ENCODE measurements around the gene PRICKLE1.

Gene PRICKLE1

GRCh38 chr12:42495244-42495643 lies 94.3 kb downstream of the PRICKLE1 start:
- Histone ChIP-seq H3K4me3 (ENCODE audit: low read depth in 1 of 2, low read length in 1 of 2) (no peak overlapping the region), H3K9me3 (no peaks in the 10 kb centered on the region), H3K27ac (no peak overlapping the region), H3K4me1 (ENCODE audit: control insufficient read depth in 1 of 2, insufficient read depth in 1 of 2, low read depth in 1 of 2, low read length in 1 of 2) (no peaks in the 10 kb centered on the region), H3K36me3 (no peaks in the 10 kb centered on the region), H3K27me3 (no peaks in the 10 kb centered on the region)
- no peak for TF ChIP-seq CTCF (IDR thresholded peaks at IDR 0.05)

- no peaks in the 10 kb centered on the region for H3K36me3 ChIP-seq
- TF ChIP-seq CTCF (IDR thresholded peaks at IDR 0.05): no peak
- H3K27me3 ChIP-seq: peaks cover 13% of the 10 kb centered on the region
- no peak overlapping the region for H3K4me3 ChIP-seq (ENCODE audit: low read depth in 1 of 2, low read length in 1 of 2)
- H3K4me1 ChIP-seq (ENCODE audit: control insufficient read depth in 1 of 2, insufficient read depth in 1 of 2, low read depth in 1 of 2, low read length in 1 of 2): no peaks in the 10 kb centered on the region
- no peaks in the 10 kb centered on the region for H3K9me3 ChIP-seq
- no peak overlapping the region for H3K27ac ChIP-seq
Measured at GRCh38 chr12:42492267-42492666, 97.3 kb downstream of the PRICKLE1 start.

- Histone ChIP-seq H3K36me3 (no peaks in the 10 kb centered on the region), H3K4me1 (ENCODE audit: control insufficient read depth in 1 of 2, insufficient read depth in 1 of 2, low read depth in 1 of 2, low read length in 1 of 2) (no peaks in the 10 kb centered on the region), H3K27me3 (peaks cover 32% of the 10 kb centered on the region), H3K9me3 (no peaks in the 10 kb centered on the region), H3K4me3 (ENCODE audit: low read depth in 1 of 2, low read length in 1 of 2) (no peak overlapping the region), H3K27ac (no peak overlapping the region)
- no peak for TF ChIP-seq CTCF (IDR thresholded peaks at IDR 0.05)
Measured at GRCh38 chr12:42490261-42490842, 99.2 kb downstream of the PRICKLE1 start.

GRCh38 chr12:42486407-42486806 lies 103.1 kb downstream of the PRICKLE1 start:
- no peak overlapping the region for H3K27ac ChIP-seq
- H3K9me3 ChIP-seq: no peaks in the 10 kb centered on the region
- no peak for TF ChIP-seq CTCF (IDR thresholded peaks at IDR 0.05)
- no peaks in the 10 kb centered on the region for H3K36me3 ChIP-seq
- peaks cover 72% of the 10 kb centered on the region for H3K27me3 ChIP-seq
- peaks cover 15 to 18% of the 10 kb centered on the region in 2 experiments for H3K4me1 ChIP-seq (ENCODE audit: control insufficient read depth in 1 of 2, insufficient read depth in 1 of 2, low read depth in 1 of 2, low read length in 1 of 2)
- H3K4me3 ChIP-seq (ENCODE audit: low read depth in 1 of 2, low read length in 1 of 2): no peak overlapping the region

- no peak for TF ChIP-seq CTCF (IDR thresholded peaks at IDR 0.05)
- Histone ChIP-seq H3K4me3 (ENCODE audit: low read depth in 1 of 2, low read length in 1 of 2) (no peak overlapping the region), H3K27ac (no peak overlapping the region), H3K4me1 (ENCODE audit: control insufficient read depth in 1 of 2, insufficient read depth in 1 of 2, low read depth in 1 of 2, low read length in 1 of 2) (peaks cover 15 to 18% of the 10 kb centered on the region in 2 experiments), H3K27me3 (peaks cover 78% of the 10 kb centered on the region), H3K36me3 (no peaks in the 10 kb centered on the region), H3K9me3 (no peaks in the 10 kb centered on the region)
Measured at GRCh38 chr12:42485823-42486222, 103.7 kb downstream of the PRICKLE1 start.
